ENCODE measurements around the gene GNAI2.

DNA sequence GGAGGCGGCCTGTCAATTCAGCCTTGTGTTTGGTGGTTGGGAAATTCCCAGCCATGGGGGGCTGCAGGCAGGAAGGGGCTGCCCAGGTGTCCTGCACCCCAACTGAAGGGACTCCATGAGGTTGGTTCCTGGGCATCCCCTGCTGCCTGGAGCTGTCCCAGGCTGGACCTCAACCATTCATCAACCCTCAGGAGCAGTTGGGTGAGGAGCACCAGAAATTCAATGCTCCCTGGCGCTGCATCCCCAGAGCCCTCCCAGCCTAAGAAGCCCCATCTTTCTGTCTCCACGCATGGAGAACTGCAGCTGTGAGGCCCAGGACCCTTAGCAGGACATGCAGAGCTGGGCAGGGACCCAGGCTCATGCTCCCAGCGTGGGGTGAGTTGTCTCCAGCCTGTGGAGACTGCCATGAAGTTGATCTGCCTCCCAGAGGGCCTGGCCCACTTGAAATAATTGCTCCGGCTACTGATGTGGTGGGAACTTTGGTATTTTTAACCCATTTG, 25.0 kb downstream of the GNAI2 start:
- no peak for TF ChIP-seq CTCF (IDR thresholded peaks at IDR 0.05)
- TF ChIP-seq, protein P1, sequence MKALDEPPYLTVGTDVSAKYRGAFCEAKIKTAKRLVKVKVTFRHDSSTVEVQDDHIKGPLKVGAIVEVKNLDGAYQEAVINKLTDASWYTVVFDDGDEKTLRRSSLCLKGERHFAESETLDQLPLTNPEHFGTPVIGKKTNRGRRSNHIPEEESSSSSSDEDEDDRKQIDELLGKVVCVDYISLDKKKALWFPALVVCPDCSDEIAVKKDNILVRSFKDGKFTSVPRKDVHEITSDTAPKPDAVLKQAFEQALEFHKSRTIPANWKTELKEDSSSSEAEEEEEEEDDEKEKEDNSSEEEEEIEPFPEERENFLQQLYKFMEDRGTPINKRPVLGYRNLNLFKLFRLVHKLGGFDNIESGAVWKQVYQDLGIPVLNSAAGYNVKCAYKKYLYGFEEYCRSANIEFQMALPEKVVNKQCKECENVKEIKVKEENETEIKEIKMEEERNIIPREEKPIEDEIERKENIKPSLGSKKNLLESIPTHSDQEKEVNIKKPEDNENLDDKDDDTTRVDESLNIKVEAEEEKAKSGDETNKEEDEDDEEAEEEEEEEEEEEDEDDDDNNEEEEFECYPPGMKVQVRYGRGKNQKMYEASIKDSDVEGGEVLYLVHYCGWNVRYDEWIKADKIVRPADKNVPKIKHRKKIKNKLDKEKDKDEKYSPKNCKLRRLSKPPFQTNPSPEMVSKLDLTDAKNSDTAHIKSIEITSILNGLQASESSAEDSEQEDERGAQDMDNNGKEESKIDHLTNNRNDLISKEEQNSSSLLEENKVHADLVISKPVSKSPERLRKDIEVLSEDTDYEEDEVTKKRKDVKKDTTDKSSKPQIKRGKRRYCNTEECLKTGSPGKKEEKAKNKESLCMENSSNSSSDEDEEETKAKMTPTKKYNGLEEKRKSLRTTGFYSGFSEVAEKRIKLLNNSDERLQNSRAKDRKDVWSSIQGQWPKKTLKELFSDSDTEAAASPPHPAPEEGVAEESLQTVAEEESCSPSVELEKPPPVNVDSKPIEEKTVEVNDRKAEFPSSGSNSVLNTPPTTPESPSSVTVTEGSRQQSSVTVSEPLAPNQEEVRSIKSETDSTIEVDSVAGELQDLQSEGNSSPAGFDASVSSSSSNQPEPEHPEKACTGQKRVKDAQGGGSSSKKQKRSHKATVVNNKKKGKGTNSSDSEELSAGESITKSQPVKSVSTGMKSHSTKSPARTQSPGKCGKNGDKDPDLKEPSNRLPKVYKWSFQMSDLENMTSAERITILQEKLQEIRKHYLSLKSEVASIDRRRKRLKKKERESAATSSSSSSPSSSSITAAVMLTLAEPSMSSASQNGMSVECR (CRISPR knock-in tag; IDR thresholded peaks at IDR 0.05; ENCODE audit: borderline replicate concordance) = no peak
- no peak for TF ChIP-seq MYBL2 (CRISPR knock-in tag; IDR thresholded peaks at IDR 0.05)
- TF ChIP-seq SP1 (CRISPR knock-in tag; conservative IDR thresholded peaks at IDR 0.05) = no peak
- TF ChIP-seq GRHL2 (CRISPR knock-in tag; IDR thresholded peaks at IDR 0.05; ENCODE audit: insufficient replicate concordance, severe bottlenecking) = no peak
- TF ChIP-seq MLX (CRISPR knock-in tag; IDR thresholded peaks at IDR 0.05) = no peak

All from WTC11 (cell line).